Measurements from ENCODE around the gene SVOPL. TPM values are rescaled to one million over a fixed set of nuclear protein-coding genes. Genes with fewer than 3 reads are reported as not detected.

SVOPL gene
- polyA plus RNA-seq, 1 donor, result 6.4 TPM

- H3K9me3 ChIP-seq (ENCODE audit: control insufficient read depth, low read depth, low read length), result peaks cover 7% of the 10 kb centered on the region
- H3K27ac ChIP-seq (ENCODE audit: low read length), result no peak overlapping the region
- peaks cover 21% of the 10 kb centered on the region for H3K4me1 ChIP-seq (ENCODE audit: control insufficient read depth, insufficient read depth, low read length)
- no peak for DNase-seq
- H3K4me3 ChIP-seq (ENCODE audit: low read length), result no peak overlapping the region
- H3K27me3 ChIP-seq (ENCODE audit: control insufficient read depth, insufficient read depth, low read length), result no peaks in the 10 kb centered on the region
- H3K36me3 ChIP-seq (ENCODE audit: control insufficient read depth, insufficient read depth, low read length), result no peaks in the 10 kb centered on the region
- WGBS (ENCODE audit: insufficient coverage, low lambda C conversion rate), result 77% methylated on average over 2 of the region's 6 CpGs
These were observed 38.2 kb downstream of the SVOPL start for GRCh38 chr7:138662991-138663320.

GRCh38 chr7:138662076-138662990 lies 38.8 kb downstream of the SVOPL start:
- H3K36me3 ChIP-seq (ENCODE audit: control insufficient read depth, insufficient read depth, low read length), result no peaks in the 10 kb centered on the region
- peaks cover 20% of the 10 kb centered on the region for H3K4me1 ChIP-seq (ENCODE audit: control insufficient read depth, insufficient read depth, low read length)
- no peak overlapping the region for H3K27ac ChIP-seq (ENCODE audit: low read length)
- no peak for DNase-seq
- H3K27me3 ChIP-seq (ENCODE audit: control insufficient read depth, insufficient read depth, low read length), result no peaks in the 10 kb centered on the region
- H3K4me3 ChIP-seq (ENCODE audit: low read length), result no peak overlapping the region
- no CpG with 5 or more reads among the region's 5 CpGs for WGBS (ENCODE audit: insufficient coverage, low lambda C conversion rate)
- H3K9me3 ChIP-seq (ENCODE audit: control insufficient read depth, low read depth, low read length), result peaks cover 7% of the 10 kb centered on the region

GRCh38 chr7:138661069-138661635 lies 40.0 kb downstream of the SVOPL start:
- DNase-seq, result no peak
- Histone ChIP-seq H3K4me1 (ENCODE audit: control insufficient read depth, insufficient read depth, low read length) (peaks cover 13% of the 10 kb centered on the region), H3K36me3 (ENCODE audit: control insufficient read depth, insufficient read depth, low read length) (no peaks in the 10 kb centered on the region), H3K9me3 (ENCODE audit: control insufficient read depth, low read depth, low read length) (peaks cover 7% of the 10 kb centered on the region), H3K4me3 (ENCODE audit: low read length) (no peak overlapping the region), H3K27me3 (ENCODE audit: control insufficient read depth, insufficient read depth, low read length) (no peaks in the 10 kb centered on the region), H3K27ac (ENCODE audit: low read length) (no peak overlapping the region)
- 60% methylated on average over 1 of the region's 9 CpGs for WGBS (ENCODE audit: insufficient coverage, low lambda C conversion rate)

- no peaks in the 10 kb centered on the region for H3K36me3 ChIP-seq (ENCODE audit: control insufficient read depth, insufficient read depth, low read length)
- no CpG with 5 or more reads among the region's 4 CpGs for WGBS (ENCODE audit: insufficient coverage, low lambda C conversion rate)
- no peak for DNase-seq
- no peak overlapping the region for H3K4me3 ChIP-seq (ENCODE audit: low read length)
- H3K27me3 ChIP-seq (ENCODE audit: control insufficient read depth, insufficient read depth, low read length), result no peaks in the 10 kb centered on the region
- peaks cover 2% of the 10 kb centered on the region for H3K4me1 ChIP-seq (ENCODE audit: control insufficient read depth, insufficient read depth, low read length)
- no peak overlapping the region for H3K27ac ChIP-seq (ENCODE audit: low read length)
- peaks cover 11% of the 10 kb centered on the region for H3K9me3 ChIP-seq (ENCODE audit: control insufficient read depth, low read depth, low read length)
These were observed 42.3 kb downstream of the SVOPL start for GRCh38 chr7:138658889-138659288.

- H3K4me1 ChIP-seq (ENCODE audit: control insufficient read depth, insufficient read depth, low read length), result no peaks in the 10 kb centered on the region
- H3K4me3 ChIP-seq (ENCODE audit: low read length), result no peak overlapping the region
- H3K27me3 ChIP-seq (ENCODE audit: control insufficient read depth, insufficient read depth, low read length), result no peaks in the 10 kb centered on the region
- no CpG with 5 or more reads among the region's 4 CpGs for WGBS (ENCODE audit: insufficient coverage, low lambda C conversion rate)
- no peaks in the 10 kb centered on the region for H3K36me3 ChIP-seq (ENCODE audit: control insufficient read depth, insufficient read depth, low read length)
- H3K27ac ChIP-seq (ENCODE audit: low read length), result no peak overlapping the region
- no peak for DNase-seq
- H3K9me3 ChIP-seq (ENCODE audit: control insufficient read depth, low read depth, low read length), result peaks cover 17% of the 10 kb centered on the region
These were observed 43.2 kb downstream of the SVOPL start for GRCh38 chr7:138657854-138658386.

- Histone ChIP-seq H3K4me1 (ENCODE audit: control insufficient read depth, insufficient read depth, low read length) (no peaks in the 10 kb centered on the region), H3K27ac (ENCODE audit: low read length) (no peak overlapping the region), H3K27me3 (ENCODE audit: control insufficient read depth, insufficient read depth, low read length) (no peaks in the 10 kb centered on the region), H3K9me3 (ENCODE audit: control insufficient read depth, low read depth, low read length) (peaks cover 17% of the 10 kb centered on the region), H3K36me3 (ENCODE audit: control insufficient read depth, insufficient read depth, low read length) (no peaks in the 10 kb centered on the region), H3K4me3 (ENCODE audit: low read length) (no peak overlapping the region)
- no peak for DNase-seq
- WGBS (ENCODE audit: insufficient coverage, low lambda C conversion rate), result no CpG with 5 or more reads among the region's 2 CpGs
These were observed 44.2 kb downstream of the SVOPL start for GRCh38 chr7:138656952-138657351.

- Histone ChIP-seq H3K9me3 (ENCODE audit: control insufficient read depth, low read depth, low read length) (peaks cover 17% of the 10 kb centered on the region), H3K27ac (ENCODE audit: low read length) (no peak overlapping the region), H3K27me3 (ENCODE audit: control insufficient read depth, insufficient read depth, low read length) (no peaks in the 10 kb centered on the region), H3K4me3 (ENCODE audit: low read length) (no peak overlapping the region), H3K4me1 (ENCODE audit: control insufficient read depth, insufficient read depth, low read length) (no peaks in the 10 kb centered on the region), H3K36me3 (ENCODE audit: control insufficient read depth, insufficient read depth, low read length) (no peaks in the 10 kb centered on the region)
- no CpG with 5 or more reads among the region's 5 CpGs for WGBS (ENCODE audit: insufficient coverage, low lambda C conversion rate)
- DNase-seq, result no peak
These were observed 46.5 kb downstream of the SVOPL start for GRCh38 chr7:138654616-138655015.

GRCh38 chr7:138649506-138649905 lies 51.7 kb downstream of the SVOPL start:
- DNase-seq, result no peak
- no peak overlapping the region for H3K27ac ChIP-seq (ENCODE audit: low read length)
- no CpG with 5 or more reads among the region's 5 CpGs for WGBS (ENCODE audit: insufficient coverage, low lambda C conversion rate)

GRCh38 chr7:138645284-138645683 lies 55.9 kb downstream of the SVOPL start:
- Histone ChIP-seq H3K4me1 (ENCODE audit: control insufficient read depth, insufficient read depth, low read length) (no peaks in the 10 kb centered on the region), H3K9me3 (ENCODE audit: control insufficient read depth, low read depth, low read length) (no peaks in the 10 kb centered on the region), H3K27me3 (ENCODE audit: control insufficient read depth, insufficient read depth, low read length) (no peaks in the 10 kb centered on the region), H3K4me3 (ENCODE audit: low read length) (no peak overlapping the region), H3K36me3 (ENCODE audit: control insufficient read depth, insufficient read depth, low read length) (no peaks in the 10 kb centered on the region), H3K27ac (ENCODE audit: low read length) (no peak overlapping the region)
- no peak for DNase-seq
- no CpG with 5 or more reads among the region's 7 CpGs for WGBS (ENCODE audit: insufficient coverage, low lambda C conversion rate)

More at GRCh38 chr7:138649506-138649905, 51.7 kb downstream of the SVOPL start:
- Histone ChIP-seq H3K4me3 (ENCODE audit: low read length) (no peak overlapping the region), H3K4me1 (ENCODE audit: control insufficient read depth, insufficient read depth, low read length) (no peaks in the 10 kb centered on the region), H3K9me3 (ENCODE audit: control insufficient read depth, low read depth, low read length) (peaks cover 12% of the 10 kb centered on the region), H3K27me3 (ENCODE audit: control insufficient read depth, insufficient read depth, low read length) (no peaks in the 10 kb centered on the region), H3K36me3 (ENCODE audit: control insufficient read depth, insufficient read depth, low read length) (no peaks in the 10 kb centered on the region)

GRCh38 chr7:138632826-138633602 lies 68.1 kb downstream of the SVOPL start:
- no peak for DNase-seq
- H3K9me3 ChIP-seq (ENCODE audit: control insufficient read depth, low read depth, low read length), result no peaks in the 10 kb centered on the region
- WGBS (ENCODE audit: insufficient coverage, low lambda C conversion rate), result 17% methylated on average over 1 of the region's 12 CpGs

More at GRCh38 chr7:138632826-138633602, 68.1 kb downstream of the SVOPL start:
- Histone ChIP-seq H3K27me3 (ENCODE audit: control insufficient read depth, insufficient read depth, low read length) (no peaks in the 10 kb centered on the region), H3K27ac (ENCODE audit: low read length) (no peak overlapping the region), H3K36me3 (ENCODE audit: control insufficient read depth, insufficient read depth, low read length) (no peaks in the 10 kb centered on the region), H3K4me3 (ENCODE audit: low read length) (no peak overlapping the region), H3K4me1 (ENCODE audit: control insufficient read depth, insufficient read depth, low read length) (no peaks in the 10 kb centered on the region)

All from large intestine (tissue), 3 donors.